ENCODE data around the gene MRAP2.

MRAP2 gene

DNA sequence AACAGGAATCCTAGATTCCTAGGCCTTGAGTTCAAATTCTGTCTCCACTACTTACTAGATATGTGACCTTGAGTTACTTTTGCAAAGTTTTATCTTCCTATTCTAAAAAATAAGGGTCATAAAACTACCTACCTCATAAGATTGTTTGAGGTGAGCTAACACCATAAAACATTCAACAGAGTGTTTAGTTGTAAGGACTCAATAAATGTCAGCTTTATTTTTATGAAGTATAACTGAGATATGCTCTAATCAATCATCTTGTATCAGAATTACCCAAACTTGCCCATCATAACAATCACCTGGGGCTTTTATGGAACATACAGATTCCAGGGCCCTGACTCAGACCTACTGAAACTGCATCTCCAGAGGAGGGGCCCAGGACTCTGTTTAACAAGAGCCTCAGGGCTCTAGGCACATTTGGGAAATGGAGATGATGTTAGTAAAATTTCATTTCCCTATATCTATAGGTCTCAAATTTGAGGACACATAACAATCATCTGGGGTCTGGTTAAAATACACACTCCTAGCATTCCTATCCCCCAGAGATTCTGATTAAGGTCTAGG is 35.5 kb upstream of the MRAP2 start:
- TF ChIP-seq TAF1 (IDR thresholded peaks at IDR 0.05; ENCODE audit: low read depth), result no peak

DNA sequence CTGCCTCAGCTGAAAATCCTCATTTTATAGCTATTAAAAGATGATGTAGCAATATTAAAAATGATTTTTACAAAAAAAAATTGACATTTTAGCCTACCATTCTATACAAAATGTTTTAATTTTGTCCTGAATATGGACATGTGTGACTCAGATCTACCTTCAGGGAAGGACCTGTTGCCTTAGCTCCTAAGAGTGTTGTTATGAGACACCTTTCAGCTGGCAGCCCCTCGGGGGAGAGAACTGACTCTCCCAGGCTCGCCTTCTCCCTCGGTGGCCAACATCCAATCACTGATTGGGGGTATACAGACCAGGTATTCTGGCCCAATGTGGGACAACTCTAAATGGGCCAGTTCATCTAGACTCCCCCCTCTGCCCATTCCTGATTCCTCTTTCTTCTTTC is 32.5 kb upstream of the MRAP2 start:
- TF ChIP-seq TCF12 (IDR thresholded peaks at IDR 0.05; ENCODE audit: low read depth) (no peak), ZBTB7A (IDR thresholded peaks at IDR 0.05; ENCODE audit: low read depth) (no peak)

DNA sequence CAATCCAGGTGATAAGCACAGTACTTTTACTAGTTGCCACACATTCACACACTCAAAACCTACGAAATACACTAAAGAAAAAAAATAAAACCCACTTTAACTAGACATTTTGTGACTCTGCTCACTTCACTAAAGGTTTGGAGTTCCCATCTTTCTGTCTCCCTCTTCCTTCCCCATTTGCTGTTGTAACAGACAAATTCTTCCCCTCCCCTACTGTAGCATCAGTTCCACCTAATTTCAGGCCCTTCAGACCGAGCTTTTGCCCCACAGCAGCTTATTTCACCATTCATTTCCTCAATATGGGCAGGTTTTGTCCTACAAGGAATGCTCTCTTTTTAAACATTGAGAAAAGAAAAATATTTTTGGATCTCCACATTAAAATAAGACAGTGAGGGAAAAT is 31.3 kb upstream of the MRAP2 start:
- TF ChIP-seq EP300 (IDR thresholded peaks at IDR 0.05; ENCODE audit: borderline replicate concordance), result no peak

DNA sequence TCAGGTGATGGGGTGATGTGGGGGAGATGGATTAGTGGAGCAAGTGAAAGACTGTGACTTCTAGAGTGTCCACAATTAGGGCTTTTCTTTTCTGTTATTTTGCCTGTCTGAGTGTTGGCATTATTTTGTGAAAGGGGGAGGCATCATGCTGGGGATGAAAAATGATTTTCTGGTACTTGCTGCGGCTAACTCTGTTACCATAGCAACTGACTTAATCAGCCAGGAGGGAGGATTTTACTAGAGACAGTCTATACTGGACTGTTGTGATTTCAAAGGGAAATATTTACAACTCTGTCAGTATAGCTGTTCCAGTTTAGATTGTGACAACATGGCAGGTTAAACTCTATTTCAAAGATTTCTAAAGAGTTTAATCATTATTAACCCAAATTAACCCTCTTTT is 30.4 kb upstream of the MRAP2 start:
- TF ChIP-seq RAD21 (IDR thresholded peaks at IDR 0.05; ENCODE audit: low read depth) (no peak), CEBPB (IDR thresholded peaks at IDR 0.05) (no peak), YY1 (IDR thresholded peaks at IDR 0.05; ENCODE audit: low read depth) (no peak), NFIC (IDR thresholded peaks at IDR 0.05) (no peak), TCF12 (IDR thresholded peaks at IDR 0.05; ENCODE audit: low read depth) (no peak), FOXM1 (IDR thresholded peaks at IDR 0.05; ENCODE audit: borderline replicate concordance, low read depth) (no peak), CREB1 (IDR thresholded peaks at IDR 0.05; ENCODE audit: low read depth) (no peak), ZBTB7A (IDR thresholded peaks at IDR 0.05; ENCODE audit: low read depth) (no peak), TEAD4 (IDR thresholded peaks at IDR 0.05) (no peak), EGR1 (IDR thresholded peaks at IDR 0.05) (no peak), EP300 (IDR thresholded peaks at IDR 0.05; ENCODE audit: borderline replicate concordance) (no peak), TAF1 (IDR thresholded peaks at IDR 0.05; ENCODE audit: low read depth) (no peak)
- TF ChIP-seq, protein P1, sequence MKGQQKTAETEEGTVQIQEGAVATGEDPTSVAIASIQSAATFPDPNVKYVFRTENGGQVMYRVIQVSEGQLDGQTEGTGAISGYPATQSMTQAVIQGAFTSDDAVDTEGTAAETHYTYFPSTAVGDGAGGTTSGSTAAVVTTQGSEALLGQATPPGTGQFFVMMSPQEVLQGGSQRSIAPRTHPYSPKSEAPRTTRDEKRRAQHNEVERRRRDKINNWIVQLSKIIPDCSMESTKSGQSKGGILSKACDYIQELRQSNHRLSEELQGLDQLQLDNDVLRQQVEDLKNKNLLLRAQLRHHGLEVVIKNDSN (IDR thresholded peaks at IDR 0.05), result no peak
- TF ChIP-seq, protein P2, sequence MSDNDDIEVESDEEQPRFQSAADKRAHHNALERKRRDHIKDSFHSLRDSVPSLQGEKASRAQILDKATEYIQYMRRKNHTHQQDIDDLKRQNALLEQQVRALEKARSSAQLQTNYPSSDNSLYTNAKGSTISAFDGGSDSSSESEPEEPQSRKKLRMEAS (IDR thresholded peaks at IDR 0.05), result no peak
- TF ChIP-seq, protein P3, sequence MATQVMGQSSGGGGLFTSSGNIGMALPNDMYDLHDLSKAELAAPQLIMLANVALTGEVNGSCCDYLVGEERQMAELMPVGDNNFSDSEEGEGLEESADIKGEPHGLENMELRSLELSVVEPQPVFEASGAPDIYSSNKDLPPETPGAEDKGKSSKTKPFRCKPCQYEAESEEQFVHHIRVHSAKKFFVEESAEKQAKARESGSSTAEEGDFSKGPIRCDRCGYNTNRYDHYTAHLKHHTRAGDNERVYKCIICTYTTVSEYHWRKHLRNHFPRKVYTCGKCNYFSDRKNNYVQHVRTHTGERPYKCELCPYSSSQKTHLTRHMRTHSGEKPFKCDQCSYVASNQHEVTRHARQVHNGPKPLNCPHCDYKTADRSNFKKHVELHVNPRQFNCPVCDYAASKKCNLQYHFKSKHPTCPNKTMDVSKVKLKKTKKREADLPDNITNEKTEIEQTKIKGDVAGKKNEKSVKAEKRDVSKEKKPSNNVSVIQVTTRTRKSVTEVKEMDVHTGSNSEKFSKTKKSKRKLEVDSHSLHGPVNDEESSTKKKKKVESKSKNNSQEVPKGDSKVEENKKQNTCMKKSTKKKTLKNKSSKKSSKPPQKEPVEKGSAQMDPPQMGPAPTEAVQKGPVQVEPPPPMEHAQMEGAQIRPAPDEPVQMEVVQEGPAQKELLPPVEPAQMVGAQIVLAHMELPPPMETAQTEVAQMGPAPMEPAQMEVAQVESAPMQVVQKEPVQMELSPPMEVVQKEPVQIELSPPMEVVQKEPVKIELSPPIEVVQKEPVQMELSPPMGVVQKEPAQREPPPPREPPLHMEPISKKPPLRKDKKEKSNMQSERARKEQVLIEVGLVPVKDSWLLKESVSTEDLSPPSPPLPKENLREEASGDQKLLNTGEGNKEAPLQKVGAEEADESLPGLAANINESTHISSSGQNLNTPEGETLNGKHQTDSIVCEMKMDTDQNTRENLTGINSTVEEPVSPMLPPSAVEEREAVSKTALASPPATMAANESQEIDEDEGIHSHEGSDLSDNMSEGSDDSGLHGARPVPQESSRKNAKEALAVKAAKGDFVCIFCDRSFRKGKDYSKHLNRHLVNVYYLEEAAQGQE (IDR thresholded peaks at IDR 0.05; ENCODE audit: low read depth), result no peak

DNA sequence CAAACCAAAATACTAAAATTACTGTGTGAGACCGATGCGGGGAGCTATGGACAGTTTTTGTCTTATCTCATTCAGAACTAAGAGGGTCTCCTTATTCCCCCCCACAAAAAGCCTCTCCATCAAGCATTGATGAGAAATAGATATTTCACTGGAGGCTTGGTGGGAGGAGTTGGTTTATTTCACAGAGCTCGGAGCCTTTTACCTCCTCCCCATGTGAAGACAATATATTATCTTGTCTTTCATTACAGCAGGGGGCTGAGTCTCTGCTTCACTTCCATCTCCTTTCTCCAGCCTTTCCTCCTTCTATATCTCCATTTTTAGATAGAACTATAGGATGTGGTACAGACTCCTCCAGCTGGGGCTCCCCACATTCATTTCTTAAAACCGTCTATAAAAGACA is 29.9 kb upstream of the MRAP2 start:
- TF ChIP-seq, protein P3 (IDR thresholded peaks at IDR 0.05; ENCODE audit: low read depth), result no peak
- TF ChIP-seq, protein P2 (IDR thresholded peaks at IDR 0.05), result no peak
- TF ChIP-seq CEBPB (IDR thresholded peaks at IDR 0.05) (no peak), CREB1 (IDR thresholded peaks at IDR 0.05; ENCODE audit: low read depth) (no peak), YY1 (IDR thresholded peaks at IDR 0.05; ENCODE audit: low read depth) (no peak), RAD21 (IDR thresholded peaks at IDR 0.05; ENCODE audit: low read depth) (no peak), TAF1 (IDR thresholded peaks at IDR 0.05; ENCODE audit: low read depth) (no peak), ZBTB7A (IDR thresholded peaks at IDR 0.05; ENCODE audit: low read depth) (no peak), EGR1 (IDR thresholded peaks at IDR 0.05) (no peak), EP300 (IDR thresholded peaks at IDR 0.05; ENCODE audit: borderline replicate concordance) (no peak), TEAD4 (IDR thresholded peaks at IDR 0.05) (no peak), NFIC (IDR thresholded peaks at IDR 0.05) (no peak)
- TF ChIP-seq, protein P1 (IDR thresholded peaks at IDR 0.05), result no peak

DNA sequence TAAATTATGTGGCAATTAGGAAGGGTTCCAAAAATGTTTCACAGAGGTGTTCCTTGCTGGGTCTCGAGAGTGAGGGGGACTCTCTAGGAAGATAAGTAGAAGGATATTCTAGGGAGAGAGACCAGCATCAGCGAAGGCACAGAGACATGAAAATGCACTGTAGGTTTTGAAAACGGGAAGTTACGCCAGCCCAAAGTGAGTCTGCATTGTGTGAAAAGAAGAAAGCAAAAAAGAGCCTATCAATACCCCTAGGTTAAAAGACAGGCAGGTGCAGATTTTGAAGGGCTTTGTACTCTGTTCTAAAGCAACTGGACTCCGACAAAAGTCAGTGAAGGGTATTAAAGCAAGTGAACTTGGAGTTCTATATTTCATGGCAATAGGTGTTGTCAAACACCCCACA is 25.7 kb upstream of the MRAP2 start:
- TF ChIP-seq, protein P2 (IDR thresholded peaks at IDR 0.05), result no peak
- TF ChIP-seq RAD21 (IDR thresholded peaks at IDR 0.05; ENCODE audit: low read depth), result no peak
- TF ChIP-seq YY1 (IDR thresholded peaks at IDR 0.05; ENCODE audit: low read depth), result no peak
- TF ChIP-seq CEBPB (IDR thresholded peaks at IDR 0.05), result no peak
- TF ChIP-seq FOXM1 (IDR thresholded peaks at IDR 0.05; ENCODE audit: borderline replicate concordance, low read depth), result no peak
- no peak for TF ChIP-seq EGR1 (IDR thresholded peaks at IDR 0.05)
- no peak for TF ChIP-seq EP300 (IDR thresholded peaks at IDR 0.05; ENCODE audit: borderline replicate concordance)
- no peak for TF ChIP-seq NFIC (IDR thresholded peaks at IDR 0.05)
- no peak for TF ChIP-seq TAF1 (IDR thresholded peaks at IDR 0.05; ENCODE audit: low read depth)
- TF ChIP-seq, protein P1 (IDR thresholded peaks at IDR 0.05), result no peak
- TF ChIP-seq CREB1 (IDR thresholded peaks at IDR 0.05; ENCODE audit: low read depth), result no peak
- no peak for TF ChIP-seq ZBTB7A (IDR thresholded peaks at IDR 0.05; ENCODE audit: low read depth)
- TF ChIP-seq TCF12 (IDR thresholded peaks at IDR 0.05; ENCODE audit: low read depth), result no peak
- no peak for TF ChIP-seq TEAD4 (IDR thresholded peaks at IDR 0.05)
- TF ChIP-seq, protein P3 (IDR thresholded peaks at IDR 0.05; ENCODE audit: low read depth), result no peak

Measured in Ishikawa (cell line).